ENCODE measurements around the gene NAPA.

NAPA gene

GRCh38 chr19:47514869-47515588, at the start of gene NAPA:
NAPA (minus strand) TSS chr19:47515063; CDS start chr19:47514940, 123 bp downstream.
- peak; percentile 100 for DNase-seq (ENCODE audit: low spot score)

- no peak for DNase-seq (ENCODE audit: low spot score)
Observed at GRCh38 chr19:47564081-47564480, 49.2 kb upstream of the NAPA start.

GRCh38 chr19:47561440-47562057, 46.7 kb upstream of the NAPA start:
- DNase-seq (ENCODE audit: low spot score) = no peak

- no peak for DNase-seq (ENCODE audit: low spot score)
Observed at GRCh38 chr19:47560999-47561398, 46.1 kb upstream of the NAPA start.

- DNase-seq (ENCODE audit: low spot score) = no peak
Observed at GRCh38 chr19:47550129-47550528, 35.3 kb upstream of the NAPA start.

- no peak for DNase-seq (ENCODE audit: low spot score)
Observed at GRCh38 chr19:47549261-47549862, 34.5 kb upstream of the NAPA start.

GRCh38 chr19:47547199-47547598, 32.3 kb upstream of the NAPA start:
- no peak for DNase-seq (ENCODE audit: low spot score)

GRCh38 chr19:47545061-47545948, 30.4 kb upstream of the NAPA start:
- DNase-seq (ENCODE audit: low spot score) = no peak

GRCh38 chr19:47544476-47544875, 29.6 kb upstream of the NAPA start:
- DNase-seq (ENCODE audit: low spot score) = no peak

GRCh38 chr19:47544075-47544474, 29.2 kb upstream of the NAPA start:
- DNase-seq (ENCODE audit: low spot score) = no peak

- no peak for DNase-seq (ENCODE audit: low spot score)
Observed at GRCh38 chr19:47542030-47542475, 27.2 kb upstream of the NAPA start.

GRCh38 chr19:47541518-47541917, 26.7 kb upstream of the NAPA start:
- no peak for DNase-seq (ENCODE audit: low spot score)

GRCh38 chr19:47540748-47541147, 25.9 kb upstream of the NAPA start:
- DNase-seq (ENCODE audit: low spot score) = no peak

- DNase-seq (ENCODE audit: low spot score) = no peak
Observed at GRCh38 chr19:47539747-47540311, 25.0 kb upstream of the NAPA start.

GRCh38 chr19:47538812-47539211, 23.9 kb upstream of the NAPA start:
- no peak for DNase-seq (ENCODE audit: low spot score)

- DNase-seq (ENCODE audit: low spot score) = no peak
Observed at GRCh38 chr19:47537493-47537892, 22.6 kb upstream of the NAPA start.

GRCh38 chr19:47534628-47535027, 19.8 kb upstream of the NAPA start:
- DNase-seq (ENCODE audit: low spot score) = no peak

GRCh38 chr19:47531640-47532387, 17.0 kb upstream of the NAPA start:
- no peak for DNase-seq (ENCODE audit: low spot score)

- no peak for DNase-seq (ENCODE audit: low spot score)
Observed at GRCh38 chr19:47529018-47529742, 14.3 kb upstream of the NAPA start.

GRCh38 chr19:47526798-47527197, 11.9 kb upstream of the NAPA start:
- DNase-seq (ENCODE audit: low spot score) = no peak

GRCh38 chr19:47523473-47523872, 8.6 kb upstream of the NAPA start:
- no peak for DNase-seq (ENCODE audit: low spot score)
